ENCODE results near the gene GUCY1B1. TPM values are rescaled to one million over a fixed set of nuclear protein-coding genes. Genes with fewer than 3 reads are reported as not detected.

The GUCY1B1 gene
- total RNA-seq, 2 experiments from 2014 or later = not detected

DNA sequence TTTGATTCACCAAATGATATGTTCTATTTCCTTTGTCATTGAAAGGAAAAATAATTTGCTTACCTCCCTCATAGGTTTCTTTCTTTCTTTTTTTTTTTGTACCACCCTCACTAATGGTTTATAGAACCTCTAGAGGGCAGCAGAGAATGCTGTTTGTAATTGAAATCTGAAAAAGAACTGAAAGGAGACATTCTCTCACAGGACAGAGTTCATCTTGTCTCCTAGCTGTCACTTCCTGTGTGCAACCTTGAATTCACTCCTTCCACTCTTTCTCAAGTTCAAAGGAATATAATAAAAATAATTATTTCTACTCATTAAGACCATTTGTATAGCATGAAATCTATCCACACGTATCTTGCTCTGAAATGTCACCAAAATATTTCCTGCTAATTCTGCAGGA is 51.0 kb downstream of the GUCY1B1 start:
- Histone ChIP-seq H2AFZ (ENCODE audit: low read length) (peak overlapping the region; percentile 72; the same call in 1 of the 2 replicates), H3K9me3 (ENCODE audit: low read length) (no peaks in the 10 kb centered on the region), H3K79me2 (ENCODE audit: insufficient read depth, low read depth, low read length) (no peaks in the 10 kb centered on the region), H3K4me2 (ENCODE audit: low read length) (no peak overlapping the region), H3K27ac (ENCODE audit: low read depth, low read length, poor library complexity, severe bottlenecking) (no peak overlapping the region), H3K9me2 (ENCODE audit: insufficient read depth, low read length) (no peaks in the 10 kb centered on the region), H4K20me1 (ENCODE audit: insufficient read depth, low read length) (no peaks in the 10 kb centered on the region), H3K4me3 (ENCODE audit: low read depth, low read length, poor library complexity, severe bottlenecking) (no peak overlapping the region), H3K36me3 (ENCODE audit: insufficient read depth, low read length) (no peaks in the 10 kb centered on the region), H3K4me1 (ENCODE audit: insufficient read depth, low read length, poor library complexity, severe bottlenecking) (no peaks in the 10 kb centered on the region)
- no peak for TF ChIP-seq EZH2phosphoT487 (IDR thresholded peaks at IDR 0.05; ENCODE audit: borderline replicate concordance, low read depth, low read length)
- TF ChIP-seq, protein P1, sequence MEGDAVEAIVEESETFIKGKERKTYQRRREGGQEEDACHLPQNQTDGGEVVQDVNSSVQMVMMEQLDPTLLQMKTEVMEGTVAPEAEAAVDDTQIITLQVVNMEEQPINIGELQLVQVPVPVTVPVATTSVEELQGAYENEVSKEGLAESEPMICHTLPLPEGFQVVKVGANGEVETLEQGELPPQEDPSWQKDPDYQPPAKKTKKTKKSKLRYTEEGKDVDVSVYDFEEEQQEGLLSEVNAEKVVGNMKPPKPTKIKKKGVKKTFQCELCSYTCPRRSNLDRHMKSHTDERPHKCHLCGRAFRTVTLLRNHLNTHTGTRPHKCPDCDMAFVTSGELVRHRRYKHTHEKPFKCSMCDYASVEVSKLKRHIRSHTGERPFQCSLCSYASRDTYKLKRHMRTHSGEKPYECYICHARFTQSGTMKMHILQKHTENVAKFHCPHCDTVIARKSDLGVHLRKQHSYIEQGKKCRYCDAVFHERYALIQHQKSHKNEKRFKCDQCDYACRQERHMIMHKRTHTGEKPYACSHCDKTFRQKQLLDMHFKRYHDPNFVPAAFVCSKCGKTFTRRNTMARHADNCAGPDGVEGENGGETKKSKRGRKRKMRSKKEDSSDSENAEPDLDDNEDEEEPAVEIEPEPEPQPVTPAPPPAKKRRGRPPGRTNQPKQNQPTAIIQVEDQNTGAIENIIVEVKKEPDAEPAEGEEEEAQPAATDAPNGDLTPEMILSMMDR (conservative IDR thresholded peaks at IDR 0.05; ENCODE audit: low read length) = peak; percentile 79
- POLR2A ChIA-PET = no interaction called here
- no TSS peak for BruUV-seq (replicated peaks)
- CTCF ChIA-PET (ENCODE audit: unreplicated experiment) = interaction anchor here (1.3 kb wide), 1 partner anchor 144 kb away, joined by 4 read pairs; the partner anchor contains the start of gene CTSO
- intact Hi-C loops (cut with micrococcal nuclease; ENCODE audit: unreplicated experiment) = loop anchor here (2.0 kb wide), 1 partner anchor 143 kb away; the partner anchor contains the start of gene CTSO
- peak; percentile 65 for DNase-seq (ENCODE audit: low spot score)

DNA sequence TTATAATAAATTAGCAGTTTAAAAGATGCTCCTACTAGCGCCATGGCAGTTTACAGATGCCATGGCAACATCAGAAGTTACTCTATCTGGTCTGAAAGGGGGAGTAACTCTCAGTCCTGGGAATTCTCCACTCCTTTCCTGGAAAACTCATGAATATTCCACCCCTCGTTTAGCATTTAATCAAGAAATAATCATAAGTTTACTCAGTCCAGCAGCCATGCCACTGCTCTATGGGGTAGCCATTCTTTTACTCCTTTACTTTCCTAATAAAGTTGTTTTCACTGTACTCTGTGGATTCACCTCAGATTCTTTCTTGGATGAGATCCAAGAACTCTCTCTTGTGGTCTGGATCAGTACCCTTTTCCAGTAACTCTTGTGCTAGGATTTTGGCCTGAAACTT is 52.3 kb downstream of the GUCY1B1 start:
- BruUV-seq (replicated peaks) = no TSS peak
- intact Hi-C loops (cut with micrococcal nuclease; ENCODE audit: unreplicated experiment) = loop anchor here (2.0 kb wide), 1 partner anchor 142 kb away; the partner anchor contains the start of gene CTSO

DNA sequence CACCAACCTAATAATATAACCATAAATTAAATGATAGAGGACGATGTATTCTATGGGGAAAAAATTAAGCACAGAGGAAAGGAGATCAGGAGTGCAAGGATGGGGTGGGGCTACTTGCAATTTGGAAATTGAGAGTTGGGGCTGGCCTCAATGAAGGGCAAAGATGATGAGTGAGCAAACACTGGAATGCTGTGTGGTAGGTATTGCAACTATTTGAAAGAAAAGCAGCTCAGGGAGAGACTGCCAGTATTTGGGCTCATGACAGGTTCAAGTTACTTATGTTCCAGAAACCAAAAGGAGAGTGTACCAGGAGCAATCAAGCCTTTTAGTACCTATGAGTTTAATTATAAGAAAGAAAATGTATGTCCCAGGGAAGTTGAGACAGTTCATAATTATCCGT is 59.8 kb downstream of the GUCY1B1 start:
- Histone ChIP-seq H3K4me3 (ENCODE audit: low read depth, low read length, poor library complexity, severe bottlenecking) (no peak overlapping the region), H3K36me3 (ENCODE audit: insufficient read depth, low read length) (no peaks in the 10 kb centered on the region), H3K79me2 (ENCODE audit: insufficient read depth, low read depth, low read length) (no peaks in the 10 kb centered on the region), H4K20me1 (ENCODE audit: insufficient read depth, low read length) (no peaks in the 10 kb centered on the region), H3K4me1 (ENCODE audit: insufficient read depth, low read length, poor library complexity, severe bottlenecking) (no peaks in the 10 kb centered on the region), H2AFZ (ENCODE audit: low read length) (no peak overlapping the region), H3K9me2 (ENCODE audit: insufficient read depth, low read length) (no peaks in the 10 kb centered on the region), H3K27ac (ENCODE audit: low read depth, low read length, poor library complexity, severe bottlenecking) (no peak overlapping the region), H3K4me2 (ENCODE audit: low read length) (no peak overlapping the region), H3K9me3 (ENCODE audit: low read length) (no peaks in the 10 kb centered on the region)
- POLR2A ChIA-PET = no interaction called here
- TF ChIP-seq EZH2phosphoT487 (IDR thresholded peaks at IDR 0.05; ENCODE audit: borderline replicate concordance, low read depth, low read length) = no peak
- TF ChIP-seq, protein P1 (conservative IDR thresholded peaks at IDR 0.05; ENCODE audit: low read length) = no peak
- CTCF ChIA-PET (ENCODE audit: unreplicated experiment) = no interaction called here
- DNase-seq (ENCODE audit: low spot score) = no peak
- BruUV-seq (replicated peaks) = no TSS peak
- intact Hi-C loops (cut with micrococcal nuclease; ENCODE audit: unreplicated experiment) = no loop called here

More for the DNA sequence above, 52.3 kb downstream of the GUCY1B1 start:
- H3K4me1 ChIP-seq (ENCODE audit: insufficient read depth, low read length, poor library complexity, severe bottlenecking) = no peaks in the 10 kb centered on the region
- H3K9me2 ChIP-seq (ENCODE audit: insufficient read depth, low read length) = no peaks in the 10 kb centered on the region
- no peak overlapping the region for H3K4me2 ChIP-seq (ENCODE audit: low read length)
- H3K27ac ChIP-seq (ENCODE audit: low read depth, low read length, poor library complexity, severe bottlenecking) = no peak overlapping the region
- H3K4me3 ChIP-seq (ENCODE audit: low read depth, low read length, poor library complexity, severe bottlenecking) = no peak overlapping the region
- ChIA-PET CTCF (ENCODE audit: unreplicated experiment) (interaction anchor here (1.3 kb wide), 1 partner anchor 142 kb away, joined by 4 read pairs; the partner anchor contains the start of gene CTSO), POLR2A (no interaction called here)
- H3K36me3 ChIP-seq (ENCODE audit: insufficient read depth, low read length) = no peaks in the 10 kb centered on the region
- no peaks in the 10 kb centered on the region for H3K9me3 ChIP-seq (ENCODE audit: low read length)
- H2AFZ ChIP-seq (ENCODE audit: low read length) = no peak overlapping the region
- TF ChIP-seq, protein P1 (conservative IDR thresholded peaks at IDR 0.05; ENCODE audit: low read length) = no peak
- TF ChIP-seq EZH2phosphoT487 (IDR thresholded peaks at IDR 0.05; ENCODE audit: borderline replicate concordance, low read depth, low read length) = no peak
- no peaks in the 10 kb centered on the region for H4K20me1 ChIP-seq (ENCODE audit: insufficient read depth, low read length)
- no peaks in the 10 kb centered on the region for H3K79me2 ChIP-seq (ENCODE audit: insufficient read depth, low read depth, low read length)
- DNase-seq (ENCODE audit: low spot score) = no peak

All from OCI-LY7 (cell line).